Inflammatory macrophage treated with lipopolysaccharide for 1 hour (primary cell): ENCODE results near the gene KASH5.

ENCODE experiments used
- DNase-seq, 2 donors: peaks; one replicate each; pipeline ENCODE4 v3.0.0-alpha.2; 2020 to 2022

The KASH5 gene

GRCh38 chr19:49396738-49397505, 8.9 kb downstream of the KASH5 start:
- no peak for DNase-seq

DNA sequence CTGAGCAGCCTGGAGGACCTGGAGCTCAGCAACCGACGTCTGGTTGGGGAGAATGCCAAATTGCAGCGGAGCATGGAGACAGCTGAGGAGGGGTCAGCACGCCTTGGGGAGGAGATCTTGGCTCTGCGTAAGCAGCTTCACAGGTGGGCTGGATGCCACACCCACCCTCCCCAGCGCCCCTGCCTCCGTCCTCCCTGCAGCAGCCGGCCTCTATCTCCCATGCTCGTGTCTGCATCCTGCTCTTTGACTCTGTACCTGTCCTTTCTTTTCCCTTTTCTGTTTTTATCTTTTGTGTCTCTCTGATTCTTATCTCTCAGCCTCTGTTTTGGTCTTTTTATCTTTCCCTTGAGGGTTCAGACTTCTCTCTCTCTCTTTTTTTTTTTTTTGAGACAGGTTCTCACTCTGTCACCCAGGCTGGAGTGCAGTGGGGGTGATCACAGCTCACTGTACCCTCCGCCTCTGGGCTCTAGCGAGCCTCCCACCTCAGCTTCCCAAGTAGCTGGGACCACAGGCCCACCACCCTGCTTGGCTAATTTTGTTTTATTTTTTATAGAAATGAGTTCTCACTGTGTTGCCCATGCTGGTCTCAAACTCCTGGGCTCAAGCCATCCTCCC, 10.1 kb downstream of the KASH5 start:
- DNase-seq, result no peak

DNA sequence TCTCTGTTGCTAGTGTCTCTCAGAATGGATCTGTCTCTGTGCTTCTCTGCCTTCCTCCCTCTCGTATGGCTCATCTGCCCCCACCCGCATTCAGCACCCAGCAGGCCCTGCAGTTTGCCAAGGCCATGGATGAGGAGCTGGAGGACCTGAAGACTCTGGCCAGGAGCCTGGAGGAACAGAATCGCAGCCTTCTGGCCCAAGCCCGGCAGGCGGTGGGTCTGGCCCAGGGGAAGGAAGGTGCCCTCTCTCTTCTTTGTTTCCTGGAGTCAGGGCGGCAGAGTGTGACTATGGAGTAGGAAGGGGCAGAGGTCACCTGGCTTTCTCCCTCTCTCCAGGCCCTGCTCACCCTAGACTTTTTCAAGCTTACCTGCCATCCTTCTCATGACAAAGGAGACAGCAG, 10.9 kb downstream of the KASH5 start:
- no peak for DNase-seq

DNA sequence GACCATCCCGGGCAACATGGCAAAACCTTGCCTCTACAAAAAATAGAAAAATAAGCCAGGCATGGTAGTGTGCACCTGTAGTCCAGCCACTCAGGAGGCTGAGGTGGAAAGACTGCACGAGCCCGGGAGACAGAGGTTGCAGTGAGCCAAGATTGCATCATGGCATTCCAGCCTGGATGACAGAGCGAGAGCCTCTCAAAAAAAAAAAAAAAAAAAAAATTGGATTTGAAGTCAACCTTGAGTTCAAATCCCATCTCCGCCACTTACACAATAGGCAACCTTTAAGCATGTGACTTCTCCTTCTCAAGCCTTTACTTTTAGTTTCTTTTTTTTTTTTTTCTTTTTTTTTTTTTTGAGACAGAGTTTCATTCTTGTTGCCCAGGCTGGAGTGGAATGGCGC, 12.0 kb downstream of the KASH5 start:
- no peak for DNase-seq

DNA sequence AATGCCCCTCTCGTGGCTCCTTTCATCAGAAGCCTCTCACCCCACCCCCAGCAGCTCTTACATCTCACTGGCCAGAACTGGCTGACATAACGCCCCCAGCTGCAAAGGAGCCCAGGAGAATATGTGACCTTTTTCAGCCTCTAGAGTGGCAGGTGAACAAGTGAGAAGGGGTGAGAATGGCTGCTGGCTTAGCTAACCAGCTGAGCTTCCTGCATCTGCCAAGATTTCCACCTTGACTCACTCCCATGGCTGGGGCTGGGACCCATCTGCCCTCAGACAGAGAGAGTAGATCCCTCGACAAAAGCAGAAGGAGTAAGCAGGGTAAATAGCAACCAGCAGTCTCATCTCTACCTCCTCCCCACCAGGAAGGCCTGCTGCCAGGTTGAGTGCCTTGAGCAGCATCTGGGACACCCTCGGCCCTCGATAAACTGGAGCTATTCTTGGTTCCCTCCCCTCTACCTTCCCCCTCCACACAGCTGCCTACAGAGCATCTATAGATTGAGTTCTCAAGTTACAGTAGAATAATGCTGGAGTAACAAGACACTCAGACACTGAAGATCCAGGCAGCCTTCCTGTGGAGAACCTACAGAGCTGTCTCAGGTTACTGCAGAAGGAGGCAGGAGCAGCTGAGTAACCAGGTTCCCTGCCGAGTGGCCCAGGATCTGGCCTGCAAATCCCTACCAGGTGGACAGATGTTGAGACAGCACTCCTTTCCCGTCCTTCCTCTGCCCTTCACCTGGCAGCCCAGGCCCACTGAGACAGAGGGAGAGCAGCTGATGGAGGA, 15.5 kb downstream of the KASH5 start:
- no peak for DNase-seq

GRCh38 chr19:49407079-49407478, 19.0 kb downstream of the KASH5 start:
- DNase-seq, result no peak

DNA sequence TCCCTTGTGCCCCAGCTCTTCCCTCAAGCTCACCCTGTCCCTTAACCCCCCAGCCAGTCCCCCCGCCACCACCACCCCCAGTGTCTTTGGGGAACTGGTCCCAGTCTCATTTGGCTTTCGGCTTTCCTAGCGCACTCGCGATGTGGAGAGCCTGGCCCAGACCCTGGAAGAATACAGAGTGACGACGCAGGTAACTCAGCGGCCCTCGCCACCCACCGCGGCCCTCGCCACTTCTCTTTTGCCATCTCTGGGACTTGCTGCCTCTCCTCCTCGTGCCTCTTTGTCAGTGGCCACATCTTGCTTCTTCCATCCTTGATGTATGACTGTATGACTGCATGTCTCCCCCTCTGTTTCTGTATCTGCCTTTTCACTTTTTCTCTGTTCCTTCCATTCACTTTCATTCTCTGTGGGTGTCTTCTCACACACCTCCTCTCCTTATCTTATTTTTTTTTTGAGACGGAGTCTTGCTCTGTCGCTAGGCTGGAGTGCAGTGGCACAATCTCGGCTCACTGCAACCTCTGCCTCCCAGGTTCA, 19.5 kb downstream of the KASH5 start:
- no peak for DNase-seq

DNA sequence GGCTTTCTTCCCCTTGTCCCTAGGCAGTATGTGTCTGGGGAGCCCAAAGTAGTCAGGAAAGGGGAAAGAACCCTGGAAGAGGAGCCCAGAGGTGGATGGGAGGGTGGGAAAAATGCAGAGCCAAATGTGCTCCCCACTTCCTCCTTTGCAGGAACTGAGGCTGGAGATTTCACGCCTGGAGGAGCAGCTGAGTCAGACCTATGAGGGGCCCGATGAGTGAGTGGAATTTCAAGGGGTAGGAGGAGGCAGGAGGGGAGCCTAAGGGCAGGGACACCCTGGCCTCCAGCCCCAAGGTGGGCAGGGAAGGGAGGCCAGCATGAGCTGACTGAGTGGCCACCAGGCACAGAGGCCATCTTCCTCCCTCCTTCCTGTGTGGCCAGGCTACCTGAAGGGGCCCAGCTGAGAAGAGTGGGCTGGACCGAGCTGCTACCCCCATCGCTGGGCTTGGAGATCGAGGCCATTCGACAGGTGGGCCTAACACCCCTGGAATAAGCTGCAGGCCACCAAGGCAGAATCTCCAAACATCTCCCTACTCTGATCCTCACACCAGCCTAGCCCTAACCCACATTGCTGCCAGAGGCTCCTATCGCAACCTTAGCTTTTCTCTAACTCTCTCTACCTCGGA, 20.9 kb downstream of the KASH5 start:
- peak; percentile 34 to 69 for DNase-seq

- peak; percentile 69 to 75 for DNase-seq
These were observed 21.5 kb downstream of the KASH5 start for GRCh38 chr19:49409441-49410029.

DNA sequence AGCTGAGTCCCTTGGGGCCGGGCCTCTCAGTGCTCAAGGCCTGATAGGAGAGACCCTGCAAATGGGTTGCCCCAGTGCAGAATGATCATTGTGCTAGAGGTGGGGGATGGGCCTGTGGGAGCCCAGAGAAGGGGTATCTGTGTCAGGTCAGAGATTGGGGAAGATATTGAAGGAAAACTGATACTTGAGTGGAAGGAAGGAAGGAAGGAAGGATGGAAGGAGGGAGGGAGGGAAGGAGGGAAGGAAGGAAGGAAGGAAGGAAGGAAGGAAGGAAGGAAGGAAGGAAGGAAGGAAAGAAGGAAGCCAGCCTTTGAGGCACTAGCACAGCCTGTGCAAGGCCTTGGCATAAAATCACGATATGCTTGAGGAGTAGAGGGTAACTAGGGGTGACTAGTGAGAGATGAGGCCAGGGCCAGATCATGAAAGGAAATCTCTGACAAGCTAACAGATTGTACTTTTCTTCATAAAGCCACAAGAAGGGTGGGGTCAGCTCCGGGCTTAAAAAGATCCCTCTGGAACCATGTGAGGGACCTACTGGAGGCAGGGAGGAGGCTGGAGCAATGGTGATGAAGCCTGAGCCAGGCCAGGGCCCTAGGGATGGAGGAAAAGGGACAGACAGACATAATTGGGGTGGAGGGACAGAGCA, 23.8 kb downstream of the KASH5 start:
- no peak for DNase-seq

- no peak for DNase-seq
These were observed 25.3 kb downstream of the KASH5 start for GRCh38 chr19:49413348-49413747.

- no peak for DNase-seq
These were observed 26.2 kb downstream of the KASH5 start for GRCh38 chr19:49414256-49414655.

GRCh38 chr19:49415102-49415809, 27.2 kb downstream of the KASH5 start:
- DNase-seq, result no peak

DNA sequence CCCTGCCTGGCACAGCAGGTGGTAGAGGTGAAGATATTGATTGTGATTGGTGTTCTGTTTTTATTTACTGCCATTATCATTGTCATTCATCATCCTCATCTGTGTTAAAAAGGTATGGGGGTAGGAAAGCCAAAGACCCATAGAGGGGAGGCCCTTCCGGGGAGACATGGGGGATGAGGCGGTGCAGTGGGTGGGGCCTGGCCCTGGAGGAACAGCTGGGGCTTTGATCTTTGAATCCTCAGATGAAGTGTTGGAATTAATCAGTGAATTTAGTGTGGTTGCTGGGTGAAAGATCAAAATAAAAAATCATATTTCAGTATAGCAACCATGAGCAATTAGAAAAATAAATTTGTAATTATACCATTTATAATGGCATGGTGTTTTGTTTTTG, 27.8 kb downstream of the KASH5 start:
- no peak for DNase-seq

GRCh38 chr19:49417088-49417487, 29.0 kb downstream of the KASH5 start:
- DNase-seq, result no peak

DNA sequence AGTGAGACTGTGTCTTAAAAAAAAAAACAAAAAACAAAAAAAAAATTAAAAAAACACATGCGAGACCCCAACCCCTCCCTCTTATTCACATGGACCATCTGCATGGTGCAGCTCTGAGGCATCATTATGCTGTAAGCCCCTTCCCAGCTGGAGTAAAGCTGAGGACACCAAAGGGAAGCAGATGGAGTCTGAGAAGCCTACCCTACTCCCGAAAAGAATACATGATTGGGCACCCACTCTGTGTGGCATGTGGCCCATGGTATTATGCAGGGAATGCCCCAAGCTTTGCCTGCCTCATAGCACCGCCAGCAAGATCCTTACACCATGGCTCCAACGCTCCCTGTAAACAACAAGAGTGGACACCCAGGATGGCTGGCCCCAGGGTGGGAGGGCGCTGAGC, 30.5 kb downstream of the KASH5 start:
- DNase-seq, result no peak

- no peak for DNase-seq
These were observed 31.1 kb downstream of the KASH5 start for GRCh38 chr19:49419173-49419572.

GRCh38 chr19:49420227-49420626, 32.2 kb downstream of the KASH5 start:
- DNase-seq, result no peak

GRCh38 chr19:49421039-49421877, 33.2 kb downstream of the KASH5 start:
- peak; percentile 64 to 87 for DNase-seq

DNA sequence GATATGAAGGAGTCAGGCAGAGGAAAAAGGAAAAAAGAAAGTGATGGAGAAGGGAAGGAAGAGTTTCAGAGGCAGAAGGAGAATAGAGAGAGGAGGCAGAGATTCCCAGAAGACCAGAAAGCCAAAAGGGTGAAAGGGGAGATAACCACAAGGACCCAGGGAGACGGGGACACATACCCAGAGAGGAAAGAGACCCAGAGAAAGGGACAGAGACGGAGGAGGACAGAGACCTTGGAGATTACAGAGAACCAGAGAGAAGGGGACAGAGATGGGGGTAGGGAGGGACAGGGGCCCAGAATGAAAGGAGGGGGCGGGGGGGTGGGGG, 33.8 kb downstream of the KASH5 start:
- no peak for DNase-seq
